NCI-H226 (cell line): ENCODE results near the gene DHTKD1.
A peak's percentile ranks its signal among the peaks of the same experiment; 100 is the strongest.

ENCODE experiments used
- DNase-seq: peaks from one replicate; pipeline ENCODE4 v3.0.0-alpha.2; 2015

The DHTKD1 gene

GRCh38 chr10:12068449-12069269, at the start of gene DHTKD1:
Gene DHTKD1 (plus strand): TSS chr10:12068954. CDS start chr10:12069034, 80 bp downstream.
- peak; percentile 96 for DNase-seq

GRCh38 chr10:12019283-12019971, 49.3 kb upstream of the DHTKD1 start:
- no peak for DNase-seq

GRCh38 chr10:12020574-12020973, 48.2 kb upstream of the DHTKD1 start:
- no peak for DNase-seq

GRCh38 chr10:12022580-12023257, 46.0 kb upstream of the DHTKD1 start:
- no peak for DNase-seq

- DNase-seq = no peak
Measured at GRCh38 chr10:12025591-12025990, 43.2 kb upstream of the DHTKD1 start.

- DNase-seq = no peak
Measured at GRCh38 chr10:12027539-12027938, 41.2 kb upstream of the DHTKD1 start.

GRCh38 chr10:12031404-12031803, 37.4 kb upstream of the DHTKD1 start:
- DNase-seq = no peak

GRCh38 chr10:12036073-12036655, 32.6 kb upstream of the DHTKD1 start:
- DNase-seq = no peak

GRCh38 chr10:12041766-12042408, 26.9 kb upstream of the DHTKD1 start:
- no peak for DNase-seq

GRCh38 chr10:12042409-12042796, 26.4 kb upstream of the DHTKD1 start:
- DNase-seq = peak; percentile 15

- peak; percentile 94 for DNase-seq
Measured at GRCh38 chr10:12042797-12043651, 25.7 kb upstream of the DHTKD1 start, which contains the start of gene UPF2. Gene UPF2 (minus strand): TSS chr10:12042809. CDS start chr10:12035423, 7,386 bp downstream.

GRCh38 chr10:12045596-12045995, 23.2 kb upstream of the DHTKD1 start:
- DNase-seq = no peak

- DNase-seq = no peak
Measured at GRCh38 chr10:12048547-12048946, 20.2 kb upstream of the DHTKD1 start.

- no peak for DNase-seq
Measured at GRCh38 chr10:12050528-12050927, 18.2 kb upstream of the DHTKD1 start.

GRCh38 chr10:12051241-12051640, 17.5 kb upstream of the DHTKD1 start:
- no peak for DNase-seq

- no peak for DNase-seq
Measured at GRCh38 chr10:12055732-12056131, 13.0 kb upstream of the DHTKD1 start.

GRCh38 chr10:12056748-12057147, 12.0 kb upstream of the DHTKD1 start:
- DNase-seq = no peak

GRCh38 chr10:12061124-12061523, 7.6 kb upstream of the DHTKD1 start:
- DNase-seq = no peak

GRCh38 chr10:12062754-12063482, 5.8 kb upstream of the DHTKD1 start:
- no peak for DNase-seq

- no peak for DNase-seq
Measured at GRCh38 chr10:12063483-12063818, 5.3 kb upstream of the DHTKD1 start.

- DNase-seq = peak; percentile 85
Measured at GRCh38 chr10:12067336-12067735, 1.4 kb upstream of the DHTKD1 start.
